BE2C (cell line): ENCODE measurements around the gene ARHGAP5.

Experiments used
- DNase-seq: peaks from one replicate; pipeline ENCODE4 v3.0.0-alpha.2; 2020
- H3K27me3 ChIP-seq: fragments of 250-450 bp; sonication (Bioruptor Pico); 2 replicates; pipeline ENCODE4 v1.5.1; 2020; ENCODE audit warnings: mild to moderate bottlenecking
- H3K36me3 ChIP-seq: fragments of 250-450 bp; sonication (Bioruptor Pico); 2 replicates; pipeline ENCODE4 v1.5.1; 2020; ENCODE audit warnings: mild to moderate bottlenecking
- H3K4me1 ChIP-seq: fragments of 250-450 bp; sonication (Bioruptor Pico); 2 replicates; pipeline ENCODE4 v1.5.1; 2020
- H3K4me3 ChIP-seq: 2 replicates; pipeline ENCODE4 v1.5.1; 2011; ENCODE audit warnings: low read depth, low read length
- H3K9me3 ChIP-seq: fragments of 250-450 bp; sonication (Bioruptor Pico); 2 replicates; pipeline ENCODE4 v1.5.1; 2020
- TF ChIP-seq, protein P1 (sequence below): IDR thresholded peaks from 2 replicates; pipeline ENCODE4 v1.5.1; 2012; ENCODE audit warnings: mild to moderate bottlenecking, low read depth, low read length

Gene ARHGAP5

GRCh38 chr14:32189811-32190210, 112.7 kb downstream of the ARHGAP5 start:
- Histone ChIP-seq H3K4me3 (no peak overlapping the region), H3K9me3 (no peaks in the 10 kb centered on the region; the same call in 1 of the 2 replicates)
- TF ChIP-seq, protein P1, sequence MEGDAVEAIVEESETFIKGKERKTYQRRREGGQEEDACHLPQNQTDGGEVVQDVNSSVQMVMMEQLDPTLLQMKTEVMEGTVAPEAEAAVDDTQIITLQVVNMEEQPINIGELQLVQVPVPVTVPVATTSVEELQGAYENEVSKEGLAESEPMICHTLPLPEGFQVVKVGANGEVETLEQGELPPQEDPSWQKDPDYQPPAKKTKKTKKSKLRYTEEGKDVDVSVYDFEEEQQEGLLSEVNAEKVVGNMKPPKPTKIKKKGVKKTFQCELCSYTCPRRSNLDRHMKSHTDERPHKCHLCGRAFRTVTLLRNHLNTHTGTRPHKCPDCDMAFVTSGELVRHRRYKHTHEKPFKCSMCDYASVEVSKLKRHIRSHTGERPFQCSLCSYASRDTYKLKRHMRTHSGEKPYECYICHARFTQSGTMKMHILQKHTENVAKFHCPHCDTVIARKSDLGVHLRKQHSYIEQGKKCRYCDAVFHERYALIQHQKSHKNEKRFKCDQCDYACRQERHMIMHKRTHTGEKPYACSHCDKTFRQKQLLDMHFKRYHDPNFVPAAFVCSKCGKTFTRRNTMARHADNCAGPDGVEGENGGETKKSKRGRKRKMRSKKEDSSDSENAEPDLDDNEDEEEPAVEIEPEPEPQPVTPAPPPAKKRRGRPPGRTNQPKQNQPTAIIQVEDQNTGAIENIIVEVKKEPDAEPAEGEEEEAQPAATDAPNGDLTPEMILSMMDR = no peak

DNA sequence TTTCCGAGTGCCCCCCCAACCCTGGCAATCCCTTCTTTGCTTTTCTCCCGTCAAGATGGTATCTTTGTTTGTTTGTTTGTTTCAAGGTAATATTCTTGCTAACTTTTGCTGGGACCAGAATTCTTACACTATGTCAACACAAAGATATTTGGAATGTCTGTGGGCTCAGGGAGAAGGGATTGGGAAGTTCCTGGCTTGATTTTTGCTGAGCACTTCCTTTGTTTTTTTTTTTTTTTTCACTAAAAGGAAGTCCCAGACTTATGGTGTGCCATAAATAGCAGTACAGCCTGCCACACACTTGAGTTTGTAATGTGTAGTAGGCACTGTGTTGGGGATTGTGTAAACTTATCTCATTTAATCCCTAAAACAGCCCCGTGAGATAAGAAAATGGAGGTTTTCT, 113.6 kb downstream of the ARHGAP5 start:
- H3K27me3 ChIP-seq = no peaks in the 10 kb centered on the region
- TF ChIP-seq, protein P1 = no peak
- 0 out of 2 replicates have a peak, but pooled peaks cover 6% of the 10 kb centered on the region for H3K4me1 ChIP-seq
- no peaks in the 10 kb centered on the region for H3K36me3 ChIP-seq
- DNase-seq = no peak
- no peak overlapping the region for H3K4me3 ChIP-seq
- no peaks in the 10 kb centered on the region; the same call in 1 of the 2 replicates for H3K9me3 ChIP-seq

More at GRCh38 chr14:32189811-32190210, 112.7 kb downstream of the ARHGAP5 start:
- Histone ChIP-seq H3K4me1 (0 out of 2 replicates have a peak, but pooled peaks cover 6% of the 10 kb centered on the region), H3K27me3 (no peaks in the 10 kb centered on the region), H3K36me3 (no peaks in the 10 kb centered on the region)
- no peak for DNase-seq

DNA sequence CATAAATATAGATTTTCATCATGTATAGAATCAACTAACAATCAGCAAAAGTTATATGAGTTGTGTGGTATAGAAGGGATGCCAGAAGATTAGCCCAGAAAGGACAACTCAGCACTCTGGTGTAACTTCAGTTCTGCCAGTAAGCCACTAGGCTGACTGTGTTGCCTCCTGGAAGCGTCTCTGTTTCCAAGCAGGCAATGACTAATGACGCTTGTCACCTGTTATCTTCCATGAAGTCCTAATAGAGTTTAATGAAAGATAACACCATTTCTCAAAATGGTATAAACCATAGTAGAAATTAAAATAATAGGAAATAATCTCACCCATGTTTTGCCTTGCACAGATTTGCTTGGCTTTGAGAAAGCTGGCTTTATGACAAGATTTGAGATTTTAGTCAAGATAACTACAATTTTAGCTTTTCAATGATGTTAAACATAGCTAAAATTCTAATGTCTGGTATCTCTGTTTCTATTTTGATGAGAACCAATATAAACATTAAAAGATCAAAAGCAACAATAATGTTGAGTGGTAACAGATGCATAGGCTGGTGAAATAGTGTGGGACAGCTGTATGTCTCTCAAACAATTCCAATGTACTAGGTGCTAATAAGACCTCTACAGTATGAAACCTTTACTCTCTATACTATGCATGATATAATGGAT, 115.7 kb downstream of the ARHGAP5 start:
- no peaks in the 10 kb centered on the region for H3K36me3 ChIP-seq
- H3K4me1 ChIP-seq = 0 out of 2 replicates have a peak, but pooled peaks cover 6% of the 10 kb centered on the region
- no peak overlapping the region for H3K4me3 ChIP-seq
- no peaks in the 10 kb centered on the region for H3K9me3 ChIP-seq
- H3K27me3 ChIP-seq = no peaks in the 10 kb centered on the region
- TF ChIP-seq, protein P1 = peak; percentile 29
- DNase-seq = peak; percentile 20

DNA sequence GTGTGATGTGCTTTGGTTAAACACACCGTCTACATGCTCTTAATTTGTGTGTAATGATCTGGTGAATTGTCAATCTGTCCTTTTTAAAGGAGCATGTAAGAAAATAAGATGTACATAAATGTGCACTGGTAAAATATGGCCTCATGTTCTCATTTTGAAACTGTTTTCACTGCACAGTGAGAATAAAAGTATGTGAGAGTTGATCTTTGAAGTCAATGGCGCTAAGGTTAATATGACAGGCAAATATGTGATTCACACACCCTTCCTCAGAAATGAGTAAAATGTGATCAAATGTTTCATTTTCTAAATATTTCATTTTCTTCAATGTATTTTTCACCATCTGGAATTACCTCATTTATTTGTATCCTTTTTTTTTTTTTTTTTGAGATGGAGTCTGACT, 116.4 kb downstream of the ARHGAP5 start:
- no peaks in the 10 kb centered on the region for H3K9me3 ChIP-seq
- TF ChIP-seq, protein P1 = no peak

GRCh38 chr14:32195636-32196035, 118.5 kb downstream of the ARHGAP5 start:
- Histone ChIP-seq H3K4me3 (no peak overlapping the region), H3K27me3 (no peaks in the 10 kb centered on the region), H3K9me3 (no peaks in the 10 kb centered on the region), H3K36me3 (no peaks in the 10 kb centered on the region), H3K4me1 (0 out of 2 replicates have a peak, but pooled peaks cover 6% of the 10 kb centered on the region)
- no peak for DNase-seq
- TF ChIP-seq, protein P1 = no peak

More for the DNA sequence above, 116.4 kb downstream of the ARHGAP5 start:
- Histone ChIP-seq H3K4me1 (0 out of 2 replicates have a peak, but pooled peaks cover 6% of the 10 kb centered on the region), H3K36me3 (no peaks in the 10 kb centered on the region), H3K27me3 (no peaks in the 10 kb centered on the region), H3K4me3 (no peak overlapping the region)
- DNase-seq = no peak

DNA sequence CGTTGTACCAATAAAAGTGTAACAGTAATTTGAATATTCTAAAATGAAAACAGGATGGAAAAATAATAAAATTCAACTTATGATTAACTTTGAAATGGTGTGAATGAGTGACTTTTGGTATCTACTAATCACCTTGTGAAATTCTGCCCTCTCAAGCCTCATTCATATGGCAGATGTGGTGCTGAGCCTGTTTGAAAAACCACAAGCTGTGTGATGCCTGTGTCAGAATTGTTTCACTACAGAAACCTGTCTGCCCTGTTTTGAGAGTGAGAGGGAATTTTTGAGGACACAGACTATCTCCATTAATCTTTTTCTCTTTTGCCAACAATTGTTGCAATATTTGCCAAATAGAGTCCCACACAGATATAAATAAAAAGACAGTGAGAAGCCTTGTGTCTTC, 120.8 kb downstream of the ARHGAP5 start:
- Histone ChIP-seq H3K36me3 (no peaks in the 10 kb centered on the region), H3K9me3 (no peaks in the 10 kb centered on the region), H3K4me3 (no peak overlapping the region), H3K4me1 (0 out of 2 replicates have a peak, but pooled peaks cover 2% of the 10 kb centered on the region), H3K27me3 (no peaks in the 10 kb centered on the region)
- no peak for DNase-seq
- TF ChIP-seq, protein P1 = no peak
